ENCODE results near the gene SCGB1D4. TPM values are rescaled to one million over a fixed set of nuclear protein-coding genes. Genes with fewer than 3 reads are reported as not detected.

The SCGB1D4 gene
- total and polyA plus RNA-seq, 2 experiments from 2014 or later = not detected

GRCh38 chr11:62260261-62260953 is 38.5 kb downstream of the SCGB1D4 start:
- no peak for TF ChIP-seq CTCF (IDR thresholded peaks at IDR 0.05; ENCODE audit: low read depth, low read length)
- Histone ChIP-seq H3K36me3 (no peaks in the 10 kb centered on the region), H3K9me3 (ENCODE audit: low read depth) (no peaks in the 10 kb centered on the region), H3K4me1 (ENCODE audit: low read depth) (no peaks in the 10 kb centered on the region), H3K4me3 (no peak overlapping the region), H3K27ac (no peak overlapping the region), H3K27me3 (no peaks in the 10 kb centered on the region)
- no peak for DNase-seq (ENCODE audit: low read depth in 1 of 2, low spot score in 1 of 2)

GRCh38 chr11:62256281-62256680 is 42.6 kb downstream of the SCGB1D4 start:
- no peak for DNase-seq (ENCODE audit: low read depth in 1 of 2, low spot score in 1 of 2)
- Histone ChIP-seq H3K27me3 (no peaks in the 10 kb centered on the region), H3K9me3 (ENCODE audit: low read depth) (no peaks in the 10 kb centered on the region), H3K4me3 (no peak overlapping the region), H3K27ac (no peak overlapping the region), H3K36me3 (no peaks in the 10 kb centered on the region), H3K4me1 (ENCODE audit: low read depth) (no peaks in the 10 kb centered on the region)
- no peak for TF ChIP-seq CTCF (IDR thresholded peaks at IDR 0.05; ENCODE audit: low read depth, low read length)

- no peaks in the 10 kb centered on the region for H3K9me3 ChIP-seq (ENCODE audit: low read depth)
- TF ChIP-seq CTCF (IDR thresholded peaks at IDR 0.05; ENCODE audit: low read depth, low read length) = no peak
- no peak for DNase-seq (ENCODE audit: low read depth in 1 of 2, low spot score in 1 of 2)
- H3K27ac ChIP-seq = no peak overlapping the region
- H3K36me3 ChIP-seq = no peaks in the 10 kb centered on the region
- H3K27me3 ChIP-seq = no peaks in the 10 kb centered on the region
- H3K4me3 ChIP-seq = no peak overlapping the region
- no peaks in the 10 kb centered on the region for H3K4me1 ChIP-seq (ENCODE audit: low read depth)
These were observed 44.8 kb downstream of the SCGB1D4 start for GRCh38 chr11:62253999-62254542.

GRCh38 chr11:62251698-62252097 is 47.2 kb downstream of the SCGB1D4 start:
- Histone ChIP-seq H3K27ac (no peak overlapping the region), H3K4me1 (ENCODE audit: low read depth) (no peaks in the 10 kb centered on the region), H3K4me3 (no peak overlapping the region), H3K27me3 (no peaks in the 10 kb centered on the region), H3K36me3 (no peaks in the 10 kb centered on the region), H3K9me3 (ENCODE audit: low read depth) (no peaks in the 10 kb centered on the region)
- DNase-seq (ENCODE audit: low read depth in 1 of 2, low spot score in 1 of 2) = no peak
- no peak for TF ChIP-seq CTCF (IDR thresholded peaks at IDR 0.05; ENCODE audit: low read depth, low read length)

Other genes with a start within 250 kb of the SCGB1D4 start
- 18.0 and 68.7 TPM in 2 replicates for gene INCENP, start 175.1 kb downstream of the SCGB1D4 start, total RNA-seq
- gene INCENP, start 175.1 kb downstream of the SCGB1D4 start, polyA plus RNA-seq = 1.9 and 5.2 TPM in 2 replicates
- not detected in 2 replicates for gene SCGB1D1, start 108.9 kb downstream of the SCGB1D4 start, total RNA-seq
- gene SCGB1D1, start 108.9 kb downstream of the SCGB1D4 start, polyA plus RNA-seq = not detected in 2 replicates
- not detected in 2 replicates for gene SCGB2A1, start 90.4 kb downstream of the SCGB1D4 start, total RNA-seq
- not detected in 2 replicates for gene SCGB2A1, start 90.4 kb downstream of the SCGB1D4 start, polyA plus RNA-seq
- not detected in 2 replicates for gene SCGB1D2, start 56.8 kb downstream of the SCGB1D4 start, total RNA-seq
- gene SCGB1D2, start 56.8 kb downstream of the SCGB1D4 start, polyA plus RNA-seq = not detected in 2 replicates
- not detected in 2 replicates for gene SCGB2A2, start 28.9 kb downstream of the SCGB1D4 start, total RNA-seq
- not detected in 2 replicates for gene SCGB2A2, start 28.9 kb downstream of the SCGB1D4 start, polyA plus RNA-seq
- gene ASRGL1, start 38.4 kb upstream of the SCGB1D4 start, total RNA-seq = 6.8 and 6.9 TPM in 2 replicates
- gene ASRGL1, start 38.4 kb upstream of the SCGB1D4 start, polyA plus RNA-seq = 17.1 and 21.5 TPM in 2 replicates
- gene SCGB1A1, start 120.0 kb upstream of the SCGB1D4 start, total RNA-seq = not detected in 2 replicates
- gene SCGB1A1, start 120.0 kb upstream of the SCGB1D4 start, polyA plus RNA-seq = not detected in 2 replicates
- 50.1 and 77.1 TPM in 2 replicates for gene AHNAK, start 247.7 kb upstream of the SCGB1D4 start, total RNA-seq
- 10.9 and 13.4 TPM in 2 replicates for gene AHNAK, start 247.7 kb upstream of the SCGB1D4 start, polyA plus RNA-seq